GM10266 (cell line): ENCODE results near the gene RTKN.

Experiments
- DNase-seq: peaks from one replicate; pipeline ENCODE4 v3.0.0; 2012; ENCODE audit errors: extremely low spot score
- CTCF ChIP-seq: IDR thresholded peaks from 2 replicates; pipeline ENCODE4 v1.5.1; 2012; ENCODE audit warnings: mild to moderate bottlenecking, low read depth; ENCODE audit not compliant: control insufficient read depth, insufficient read depth; ENCODE audit errors: missing control alignments

Gene RTKN

GRCh38 chr2:74429487-74430451, 12.0 kb downstream of the RTKN start:
- no peak for TF ChIP-seq CTCF
- DNase-seq = no peak

- no peak for DNase-seq
- TF ChIP-seq CTCF = no peak
These were observed 13.1 kb downstream of the RTKN start for GRCh38 chr2:74428675-74429074.

GRCh38 chr2:74427551-74427950, 14.2 kb downstream of the RTKN start:
- DNase-seq = no peak
- TF ChIP-seq CTCF = no peak

- no peak for DNase-seq
- no peak for TF ChIP-seq CTCF
These were observed 15.5 kb downstream of the RTKN start for GRCh38 chr2:74426181-74426758.

- DNase-seq = no peak
- TF ChIP-seq CTCF = no peak
These were observed 16.2 kb downstream of the RTKN start for GRCh38 chr2:74425523-74425922.

GRCh38 chr2:74424995-74425406, 16.7 kb downstream of the RTKN start:
- no peak for DNase-seq

More at GRCh38 chr2:74424995-74425406, 16.7 kb downstream of the RTKN start:
- TF ChIP-seq CTCF = no peak
